ENCODE data around the gene SKOR2. TPM values are rescaled to one million over a fixed set of nuclear protein-coding genes. Genes with fewer than 3 reads are reported as not detected.
"Not testable (repeated sequence)": the region's sequence is repeated elsewhere in the genome, so short reads cannot be mapped to it uniquely, and the experiment has no call there.

SKOR2 gene
- total RNA-seq, 1 donor from 2014 or later: not detected

- DNase-seq (ENCODE audit: low spot score): no peak
Measured at GRCh38 chr18:47204908-47205522, 46.4 kb downstream of the SKOR2 start.

GRCh38 chr18:47203626-47204464 is 47.6 kb downstream of the SKOR2 start:
- intact Hi-C loops (cut with DNase I): no loop called here
- DNase-seq (ENCODE audit: low spot score): no peak

More at GRCh38 chr18:47204908-47205522, 46.4 kb downstream of the SKOR2 start:
- intact Hi-C loops (cut with DNase I): loop anchor here (1.0 kb wide), 1 partner anchor 105 kb away; no protein-coding TSS in a partner anchor

- intact Hi-C loops (cut with DNase I); DNase-seq (ENCODE audit: low spot score): not testable (repeated sequence)
Measured at GRCh38 chr18:47195961-47196360, 55.5 kb downstream of the SKOR2 start.

- DNase-seq (ENCODE audit: low spot score): no peak
- intact Hi-C loops (cut with DNase I): no loop called here
Measured at GRCh38 chr18:47191961-47192360, 59.5 kb downstream of the SKOR2 start.

- no peak for DNase-seq (ENCODE audit: low spot score)
- intact Hi-C loops (cut with DNase I): no loop called here
Measured at GRCh38 chr18:47187721-47188120, 63.7 kb downstream of the SKOR2 start.

GRCh38 chr18:47184419-47185050 is 66.9 kb downstream of the SKOR2 start:
- intact Hi-C loops (cut with DNase I): no loop called here

GRCh38 chr18:47182156-47182555 is 69.3 kb downstream of the SKOR2 start:
- DNase-seq (ENCODE audit: low spot score); intact Hi-C loops (cut with DNase I): not testable (repeated sequence)

More at GRCh38 chr18:47184419-47185050, 66.9 kb downstream of the SKOR2 start:
- DNase-seq (ENCODE audit: low spot score): no peak

GRCh38 chr18:47180765-47181164 is 70.7 kb downstream of the SKOR2 start:
- DNase-seq (ENCODE audit: low spot score): no peak
- intact Hi-C loops (cut with DNase I): no loop called here

GRCh38 chr18:47179520-47179919 is 71.9 kb downstream of the SKOR2 start:
- intact Hi-C loops (cut with DNase I): no loop called here
- DNase-seq (ENCODE audit: low spot score): no peak

- DNase-seq (ENCODE audit: low spot score): peak; percentile 94
- intact Hi-C loops (cut with DNase I): loop anchor here (2.0 kb wide), 1 partner anchor 25 kb away; the partner anchor contains the start of gene HDHD2
Measured at GRCh38 chr18:47175898-47176575, 75.4 kb downstream of the SKOR2 start, which contains the start of gene IER3IP1. TSS of gene IER3IP1 (minus strand) at chr18:47176364. CDS start at chr18:47176277, 87 bp downstream.

- DNase-seq (ENCODE audit: low spot score): no peak
- intact Hi-C loops (cut with DNase I): loop anchor here (2.0 kb wide), 1 partner anchor 25 kb away; the partner anchor contains the start of gene HDHD2
Measured at GRCh38 chr18:47175283-47175897, 76.1 kb downstream of the SKOR2 start.

- intact Hi-C loops (cut with DNase I): loop anchor here (2.0 kb wide), 1 partner anchor 24 kb away; the partner anchor contains the start of gene HDHD2
- DNase-seq (ENCODE audit: low spot score): no peak
Measured at GRCh38 chr18:47174545-47175116, 76.8 kb downstream of the SKOR2 start.

GRCh38 chr18:47172476-47172875 is 79.0 kb downstream of the SKOR2 start:
- intact Hi-C loops (cut with DNase I): no loop called here
- DNase-seq (ENCODE audit: low spot score): no peak

- DNase-seq (ENCODE audit: low spot score): no peak
- intact Hi-C loops (cut with DNase I): no loop called here
Measured at GRCh38 chr18:47168913-47169312, 82.5 kb downstream of the SKOR2 start.

- intact Hi-C loops (cut with DNase I): no loop called here
- DNase-seq (ENCODE audit: low spot score): no peak
Measured at GRCh38 chr18:47168509-47168908, 83.0 kb downstream of the SKOR2 start.

- DNase-seq (ENCODE audit: low spot score): no peak
- intact Hi-C loops (cut with DNase I): no loop called here
Measured at GRCh38 chr18:47166294-47166693, 85.2 kb downstream of the SKOR2 start.

GRCh38 chr18:47163241-47163640 is 88.2 kb downstream of the SKOR2 start:
- DNase-seq (ENCODE audit: low spot score): no peak
- intact Hi-C loops (cut with DNase I): no loop called here

- intact Hi-C loops (cut with DNase I): no loop called here
- DNase-seq (ENCODE audit: low spot score): no peak
Measured at GRCh38 chr18:47160256-47160655, 91.2 kb downstream of the SKOR2 start.

GRCh38 chr18:47158404-47158803 is 93.1 kb downstream of the SKOR2 start:
- DNase-seq (ENCODE audit: low spot score); intact Hi-C loops (cut with DNase I): not testable (repeated sequence)

All from cardiac septum (tissue), 1 donor.